ENCODE measurements around the gene TNFAIP6.
"Not testable (repeated sequence)": the region's sequence is repeated elsewhere in the genome, so short reads cannot be mapped to it uniquely, and the experiment has no call there.

TNFAIP6 gene, protein sequence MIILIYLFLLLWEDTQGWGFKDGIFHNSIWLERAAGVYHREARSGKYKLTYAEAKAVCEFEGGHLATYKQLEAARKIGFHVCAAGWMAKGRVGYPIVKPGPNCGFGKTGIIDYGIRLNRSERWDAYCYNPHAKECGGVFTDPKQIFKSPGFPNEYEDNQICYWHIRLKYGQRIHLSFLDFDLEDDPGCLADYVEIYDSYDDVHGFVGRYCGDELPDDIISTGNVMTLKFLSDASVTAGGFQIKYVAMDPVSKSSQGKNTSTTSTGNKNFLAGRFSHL

DNA sequence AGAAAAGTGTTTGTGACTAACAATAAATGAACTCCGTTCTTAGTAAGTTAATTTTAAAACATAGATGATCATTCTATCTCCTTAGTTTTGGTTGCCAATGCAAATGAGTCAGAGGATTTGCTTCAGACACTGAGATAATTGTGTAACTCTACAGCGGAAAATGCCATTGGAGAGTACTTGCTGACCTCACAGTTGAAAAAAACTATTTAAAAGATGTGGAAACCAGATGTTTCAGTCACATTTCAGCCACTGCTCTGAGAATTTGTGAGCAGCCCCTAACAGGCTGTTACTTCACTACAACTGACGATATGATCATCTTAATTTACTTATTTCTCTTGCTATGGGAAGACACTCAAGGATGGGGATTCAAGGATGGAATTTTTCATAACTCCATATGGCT, at the start of gene TNFAIP6:
TNFAIP6 (plus strand) TSS at position 234 of the 400 bp plus-strand sequence; CDS start at position 309, 75 bp downstream.
- no peak for DNase-seq

DNA sequence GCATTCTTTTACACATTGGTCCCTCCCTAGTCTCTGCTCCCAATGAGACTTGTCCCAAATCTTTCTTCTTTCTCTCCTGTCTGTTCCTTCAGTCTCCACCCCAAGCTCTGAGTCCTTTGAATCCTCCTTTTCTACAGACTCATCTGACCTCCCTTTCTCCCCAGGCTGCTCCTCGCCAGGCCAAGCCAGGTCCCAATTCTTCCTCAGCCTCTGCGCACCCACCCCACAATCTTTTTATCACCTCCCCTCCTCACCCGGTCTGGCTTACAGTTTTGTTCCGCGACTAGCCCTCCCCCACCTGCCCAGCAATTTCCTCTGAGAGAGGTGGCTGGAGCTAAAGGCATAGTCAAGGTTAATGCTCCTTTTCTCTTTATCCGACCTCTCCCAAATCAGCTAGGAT, 47.1 kb upstream of the TNFAIP6 start:
- not testable (repeated sequence) for DNase-seq

DNA sequence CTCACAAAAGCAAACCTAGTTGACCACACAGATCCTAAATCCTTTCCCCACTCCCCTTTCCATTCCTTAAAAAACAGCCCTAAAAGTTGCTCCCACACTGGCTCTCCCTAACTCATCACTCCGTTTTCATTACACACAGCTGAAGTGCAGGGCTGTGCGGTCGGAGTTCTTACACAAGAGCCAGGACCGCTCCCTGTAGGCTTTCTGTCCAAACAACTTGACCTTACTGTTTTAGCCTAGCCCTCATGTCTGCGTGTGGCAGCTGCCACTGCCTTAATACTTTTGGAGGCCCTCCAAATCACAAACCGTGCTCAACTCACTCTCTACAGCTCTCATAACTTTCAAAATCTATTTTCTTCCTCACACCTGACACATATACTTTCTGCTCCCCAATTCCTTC, 45.0 kb upstream of the TNFAIP6 start:
- not testable (repeated sequence) for DNase-seq

DNA sequence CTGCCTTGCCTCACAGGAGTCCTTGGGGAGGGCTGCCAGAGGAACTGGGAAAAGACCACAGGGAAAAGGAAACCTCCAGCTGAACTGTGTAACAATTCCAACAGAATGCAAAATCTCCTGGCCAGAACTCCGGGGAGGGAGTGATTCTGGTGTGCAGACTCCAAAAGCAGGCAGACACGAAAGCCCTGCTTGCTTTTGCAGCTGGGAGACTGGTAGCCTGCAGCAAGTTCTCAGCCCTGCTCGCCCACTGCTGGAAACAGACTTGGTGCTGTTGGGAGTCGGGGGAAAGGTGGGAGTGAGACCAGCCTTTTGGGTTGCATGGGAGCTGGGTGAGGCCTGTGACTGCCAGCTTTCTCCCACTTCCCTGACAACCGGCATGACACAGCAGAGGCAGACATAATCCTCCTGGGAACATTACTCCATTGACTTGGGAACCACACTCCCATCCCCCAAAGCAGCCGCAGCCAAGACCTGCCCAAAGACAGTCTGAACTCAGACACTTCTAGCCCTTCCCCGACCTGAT, 42.0 kb upstream of the TNFAIP6 start:
- DNase-seq = no peak

DNA sequence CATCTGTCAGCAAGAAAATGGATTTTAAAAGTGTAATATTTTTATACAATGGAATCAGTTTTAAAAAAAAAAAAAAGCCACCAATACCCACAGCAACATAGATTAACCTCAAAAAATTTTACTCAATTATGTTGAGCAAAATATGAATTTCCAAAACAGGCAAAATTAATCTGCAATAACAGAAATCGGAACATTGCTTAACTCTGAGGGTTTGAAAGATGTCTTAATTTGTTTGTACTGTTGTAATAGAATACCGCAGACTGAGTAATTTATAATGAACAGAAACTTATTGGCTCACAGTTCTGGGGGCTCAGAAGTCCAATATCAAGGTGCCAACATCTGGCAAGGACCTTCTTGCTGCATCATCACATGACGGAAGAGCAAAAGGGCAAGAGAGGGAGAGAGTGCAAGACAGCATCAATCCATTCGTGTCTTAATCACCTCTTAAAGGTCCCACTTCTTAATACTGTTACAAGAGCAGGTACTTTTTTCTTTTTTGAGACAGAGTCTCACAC, 31.8 kb upstream of the TNFAIP6 start:
- no peak for DNase-seq

DNA sequence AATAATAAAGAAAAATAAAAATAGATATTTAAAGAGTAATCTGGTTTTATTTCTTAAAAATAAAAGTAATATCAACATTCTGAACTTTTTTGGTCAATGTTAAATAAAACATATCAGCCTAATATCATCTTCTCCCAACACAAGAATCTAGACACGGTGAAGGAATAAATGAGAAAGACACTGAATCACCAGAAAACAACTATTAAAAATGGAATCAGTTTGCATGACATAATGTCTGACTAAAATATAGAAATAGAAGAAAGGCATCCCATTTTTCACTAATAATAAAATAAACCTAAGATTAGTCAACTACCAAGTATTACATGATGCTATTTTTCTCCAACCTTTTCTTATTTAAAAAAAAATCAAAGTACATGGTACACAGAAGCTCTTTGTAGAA, 30.8 kb upstream of the TNFAIP6 start:
- no peak for DNase-seq

DNA sequence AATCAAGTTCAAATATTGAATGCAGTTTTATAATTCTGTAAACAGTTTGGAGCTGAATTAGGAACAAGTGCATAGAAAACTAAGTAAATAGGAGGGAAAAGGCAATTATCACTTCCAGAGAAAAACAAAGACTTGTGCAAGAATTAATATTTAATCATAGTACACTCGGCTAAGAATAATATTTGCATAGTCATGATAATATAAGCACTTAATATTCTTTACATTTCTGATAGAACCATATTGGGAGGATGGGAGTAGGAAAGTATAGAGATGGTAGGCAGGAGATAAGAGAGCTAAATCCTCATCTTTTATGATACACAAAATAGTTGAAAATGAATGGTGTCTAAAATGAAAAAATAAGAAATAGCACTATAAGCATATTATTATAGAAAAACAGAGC, 27.4 kb upstream of the TNFAIP6 start:
- DNase-seq = no peak

DNA sequence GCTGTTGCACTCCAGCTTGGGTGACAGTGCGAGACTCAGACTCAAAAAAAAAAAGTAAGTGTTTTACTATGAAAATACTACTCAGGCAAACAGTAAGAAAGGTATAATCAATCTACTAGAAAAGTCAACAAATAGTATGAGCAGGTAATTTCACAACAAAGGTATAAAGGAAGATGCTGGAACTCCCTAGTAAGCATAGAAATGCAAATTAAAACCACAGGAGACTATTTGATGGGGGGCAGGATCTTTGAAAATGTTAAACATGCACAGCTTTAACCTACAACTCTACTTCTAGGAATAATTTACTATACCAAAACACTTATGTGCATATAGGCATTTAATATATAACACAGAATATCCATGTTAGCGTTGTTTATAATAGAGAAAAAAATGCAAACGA, 24.3 kb upstream of the TNFAIP6 start:
- no peak for DNase-seq

DNA sequence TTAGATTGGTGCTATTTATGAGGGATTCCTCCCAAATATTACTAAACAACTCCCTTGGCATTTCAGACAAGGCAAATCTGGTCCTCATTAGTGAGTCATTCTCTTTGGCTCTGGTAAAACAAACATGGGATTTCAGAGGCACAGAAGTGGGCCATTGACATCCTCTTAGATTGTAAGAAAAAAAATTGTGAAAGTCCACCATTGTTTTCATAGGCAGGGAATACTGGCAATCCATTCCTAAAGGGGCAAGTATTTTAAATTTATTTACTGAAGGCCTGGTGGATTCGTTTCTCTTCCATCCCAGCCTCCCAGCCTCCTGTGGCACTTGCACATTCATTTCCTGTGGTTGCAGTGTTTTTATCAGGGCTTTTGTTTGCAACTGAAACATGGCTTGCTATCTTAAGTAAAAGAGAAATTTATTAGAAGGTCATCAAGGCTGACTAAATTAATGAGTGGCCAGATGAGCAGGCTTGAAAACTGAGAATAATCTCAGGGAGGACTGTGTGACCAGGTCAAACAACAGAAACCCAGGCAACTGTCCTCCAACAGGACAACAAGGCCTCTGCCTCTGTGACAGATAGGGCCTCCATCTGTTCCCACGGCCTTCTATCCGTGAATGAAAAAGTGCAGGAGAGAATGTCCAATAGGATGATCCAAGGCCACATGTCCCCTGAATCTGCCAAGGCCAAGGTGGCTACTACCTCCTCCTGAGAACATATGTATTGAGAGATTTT, 23.1 kb upstream of the TNFAIP6 start:
- no peak for DNase-seq

DNA sequence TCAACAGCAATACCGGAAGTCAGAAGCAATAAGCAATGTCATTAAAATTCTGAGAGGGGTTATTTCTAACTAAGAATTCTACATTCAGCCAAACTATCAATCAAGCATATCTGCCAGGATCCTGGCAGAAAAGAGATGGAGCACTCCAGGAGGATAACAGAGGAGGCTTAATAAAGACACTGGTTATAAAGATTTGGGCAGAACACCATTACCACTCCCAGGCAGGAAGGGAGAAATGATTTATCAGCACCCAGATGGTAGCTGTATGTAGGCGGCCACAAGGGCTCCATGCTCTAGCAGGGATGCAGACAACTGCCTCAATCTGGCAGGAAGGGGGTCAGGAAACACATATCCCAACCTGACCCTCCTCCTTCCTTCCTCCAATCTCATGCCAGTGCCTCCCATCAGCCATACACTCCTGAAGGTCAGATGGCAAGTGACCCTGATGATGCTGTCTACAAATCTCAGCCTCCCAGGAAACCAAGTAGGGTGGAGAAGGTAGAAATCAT, 20.5 kb upstream of the TNFAIP6 start:
- DNase-seq = no peak

DNA sequence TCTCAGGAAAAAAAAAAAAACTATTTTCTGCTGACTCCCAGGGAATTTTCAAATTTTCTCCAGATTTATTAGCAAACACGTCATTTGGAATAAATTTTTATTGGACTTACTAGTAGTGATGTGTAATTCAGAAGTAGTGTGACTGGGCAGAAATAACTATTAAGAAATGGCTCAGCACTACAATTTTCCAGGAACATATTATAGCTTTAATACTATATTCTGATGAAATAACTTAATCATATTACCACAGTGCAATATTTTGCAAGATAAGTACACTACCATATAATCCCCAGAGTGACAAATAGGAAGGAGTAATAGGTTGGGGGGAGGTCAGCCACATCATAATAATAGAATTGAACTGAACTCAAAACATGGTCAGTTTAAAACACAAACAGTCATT, 19.7 kb upstream of the TNFAIP6 start:
- DNase-seq = no peak

DNA sequence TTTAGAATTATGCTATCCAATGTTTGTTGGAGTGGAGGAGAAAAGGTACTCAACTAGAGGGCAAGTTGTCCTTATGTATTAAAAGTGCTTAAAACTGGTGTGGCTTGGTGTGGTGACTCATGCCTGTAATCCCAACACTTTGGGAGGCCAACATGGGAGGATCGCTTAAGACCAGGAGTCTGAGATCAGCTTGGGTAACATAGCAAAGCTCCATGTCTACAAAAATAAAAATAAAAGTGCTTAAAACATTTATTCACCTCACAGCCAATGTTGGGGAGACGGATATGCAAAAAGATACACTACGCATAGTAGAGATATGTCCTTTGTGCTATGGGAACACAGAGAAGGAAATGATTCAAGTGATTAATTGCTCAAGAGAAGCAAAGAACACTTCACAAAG, 19.3 kb upstream of the TNFAIP6 start:
- no peak for DNase-seq

DNA sequence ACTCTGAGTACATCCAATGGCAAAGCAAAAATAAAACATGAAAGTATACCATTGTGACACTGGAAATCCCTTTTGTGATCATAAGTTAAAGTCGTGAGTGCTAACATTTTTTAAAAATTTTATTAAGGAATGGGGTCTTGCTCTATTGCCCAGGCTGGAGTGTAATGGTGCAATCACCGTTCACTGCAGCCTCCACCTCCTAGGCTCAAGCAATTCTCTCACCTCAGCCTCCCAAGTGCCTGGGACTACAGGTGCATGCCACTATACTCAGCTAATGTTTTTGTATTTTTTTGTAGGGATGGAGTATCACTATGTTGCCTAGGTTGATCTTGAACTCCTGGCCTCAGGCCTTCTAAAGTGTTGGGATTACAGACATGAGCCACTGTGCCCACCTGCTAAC, 14.3 kb upstream of the TNFAIP6 start:
- DNase-seq = no peak

DNA sequence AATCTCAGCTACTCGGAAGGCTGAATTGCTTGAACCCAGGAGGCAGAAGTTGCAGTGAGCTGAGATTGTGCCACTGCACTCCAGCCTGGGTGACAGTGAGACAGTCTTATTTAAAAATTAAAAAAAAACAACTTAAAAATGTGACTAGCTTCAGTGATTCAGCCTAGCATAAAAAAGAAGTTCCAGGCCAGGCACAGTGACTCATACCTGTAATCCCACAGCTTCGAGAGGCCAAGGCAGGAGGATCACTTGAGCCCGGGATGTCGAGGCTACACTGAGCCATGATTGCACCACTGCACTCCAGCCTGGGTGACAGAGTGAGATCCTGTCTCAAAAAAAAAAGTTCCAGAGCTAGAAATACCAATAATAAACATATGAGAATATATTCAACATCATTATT, 13.2 kb upstream of the TNFAIP6 start:
- DNase-seq = not testable (repeated sequence)

DNA sequence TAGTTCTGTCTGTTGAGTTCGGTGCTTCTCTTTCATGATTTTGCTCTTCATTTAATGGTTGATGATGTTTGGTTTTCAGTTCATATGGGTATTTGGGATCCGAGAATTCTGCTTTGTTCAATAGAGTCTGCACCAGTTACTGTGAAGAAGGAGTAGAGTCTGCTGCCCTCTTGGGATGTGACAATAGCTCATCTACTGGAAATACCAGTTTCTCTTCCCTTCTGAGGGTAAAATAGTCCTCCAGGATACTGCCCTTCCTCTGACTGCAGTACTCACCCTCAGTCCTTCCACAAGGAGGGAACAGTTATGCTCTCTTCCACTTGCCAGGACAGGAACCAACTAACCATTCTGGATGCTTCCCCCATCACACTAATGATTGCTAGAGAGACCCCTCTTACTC, 12.5 kb upstream of the TNFAIP6 start:
- DNase-seq = no peak

DNA sequence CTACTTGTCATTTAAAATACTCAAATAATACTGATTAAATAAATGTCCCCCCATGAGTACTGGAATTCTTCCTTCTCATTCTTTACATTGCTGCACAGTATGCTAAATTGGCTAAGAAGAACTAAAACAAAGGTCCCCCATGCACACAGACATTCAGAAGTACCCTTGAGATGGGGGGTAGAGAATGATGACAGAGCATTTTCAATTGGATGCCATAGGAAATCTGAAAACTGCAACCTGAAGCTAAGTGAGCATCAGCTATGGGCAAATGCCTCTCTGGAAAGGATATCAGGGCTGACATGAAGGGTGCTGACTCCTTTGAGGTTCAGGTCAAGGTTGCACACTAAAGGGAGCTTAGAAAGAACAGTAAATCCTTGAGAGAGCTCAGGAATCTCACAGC, 10.1 kb upstream of the TNFAIP6 start:
- DNase-seq = no peak

DNA sequence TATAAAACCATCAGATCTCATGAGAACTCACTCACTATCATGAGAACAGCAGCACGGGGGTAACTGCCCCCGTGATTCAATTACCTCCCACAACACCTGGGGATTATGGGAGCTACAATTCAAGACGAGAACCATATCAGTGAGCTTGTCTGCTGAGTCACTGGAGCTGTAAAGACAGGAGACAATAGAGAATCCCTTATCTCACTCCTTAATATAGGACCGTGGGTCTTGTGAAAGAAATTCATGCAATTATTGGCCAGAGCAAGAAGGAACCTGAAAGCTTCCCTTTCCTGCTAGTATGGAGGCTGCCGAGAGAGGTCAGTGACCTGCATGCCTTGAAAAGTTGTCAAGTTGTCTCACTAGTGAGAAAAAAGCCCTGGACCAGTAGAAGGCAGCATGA, 9.5 kb upstream of the TNFAIP6 start:
- no peak for DNase-seq

DNA sequence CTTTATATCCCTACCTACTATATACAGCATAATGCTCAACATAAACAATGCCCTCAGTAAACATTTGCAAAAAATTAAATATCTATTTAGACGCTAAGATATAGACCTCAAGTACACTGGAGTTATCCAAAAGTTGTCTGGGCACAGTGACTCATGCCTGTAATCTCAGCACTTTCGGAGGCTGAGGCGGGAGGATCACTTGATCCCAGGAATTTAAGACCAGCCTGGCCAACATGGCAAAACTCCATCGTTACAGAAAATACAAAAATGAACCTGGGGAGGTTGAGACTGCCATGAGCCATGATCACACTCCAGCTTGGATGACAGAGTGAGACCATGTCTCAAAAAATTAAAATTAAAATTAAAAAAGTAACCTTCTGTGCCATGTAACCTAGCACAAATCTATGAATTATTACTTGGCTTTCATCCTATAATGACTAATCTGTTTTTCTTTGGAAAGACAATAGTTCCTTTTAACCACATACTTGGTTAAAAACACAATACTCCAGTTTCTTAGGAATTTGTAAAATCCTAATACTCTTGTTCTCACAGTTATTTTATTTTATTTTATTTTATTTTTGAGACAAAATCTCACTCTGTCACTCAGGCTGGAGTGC, 6.7 kb upstream of the TNFAIP6 start:
- DNase-seq = no peak

DNA sequence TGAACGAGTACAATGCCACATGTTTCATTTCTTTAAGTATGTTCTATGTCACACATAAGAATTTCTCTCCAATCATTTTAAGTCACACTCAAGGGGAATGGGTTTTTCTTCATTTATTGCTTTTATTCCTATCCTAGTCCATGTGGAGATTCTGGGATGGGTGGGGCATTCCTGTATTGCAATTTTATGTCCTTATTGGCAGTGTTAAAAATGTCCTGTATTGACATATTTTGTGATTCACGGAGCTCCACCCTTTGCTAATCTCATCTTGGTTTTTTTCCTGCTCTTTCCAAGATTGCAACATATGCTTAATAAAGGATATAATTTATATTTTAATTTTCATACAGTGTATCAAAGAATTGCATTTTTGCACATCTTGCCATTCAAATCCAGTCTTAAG, 3.4 kb upstream of the TNFAIP6 start:
- DNase-seq = no peak

DNA sequence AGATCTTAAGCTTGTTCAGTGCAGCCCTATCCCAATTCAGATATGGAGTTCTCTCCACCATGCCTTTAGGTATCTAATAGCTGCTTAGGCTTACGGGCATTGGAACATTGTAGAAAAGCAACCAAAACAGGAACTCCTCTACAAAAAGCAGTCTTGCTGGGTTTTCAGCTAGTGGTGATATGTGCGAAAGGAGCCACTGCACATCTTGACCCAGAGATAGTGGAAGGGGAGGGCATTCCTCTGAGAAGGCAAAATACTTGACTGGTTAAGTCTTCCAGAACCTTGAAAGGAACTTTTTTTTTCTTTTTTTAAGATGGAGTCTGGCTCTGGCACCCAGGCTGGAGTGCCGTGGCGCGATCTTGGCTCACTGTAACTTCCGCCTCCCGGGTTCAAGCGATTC, 2.6 kb upstream of the TNFAIP6 start:
- no peak for DNase-seq

DNA sequence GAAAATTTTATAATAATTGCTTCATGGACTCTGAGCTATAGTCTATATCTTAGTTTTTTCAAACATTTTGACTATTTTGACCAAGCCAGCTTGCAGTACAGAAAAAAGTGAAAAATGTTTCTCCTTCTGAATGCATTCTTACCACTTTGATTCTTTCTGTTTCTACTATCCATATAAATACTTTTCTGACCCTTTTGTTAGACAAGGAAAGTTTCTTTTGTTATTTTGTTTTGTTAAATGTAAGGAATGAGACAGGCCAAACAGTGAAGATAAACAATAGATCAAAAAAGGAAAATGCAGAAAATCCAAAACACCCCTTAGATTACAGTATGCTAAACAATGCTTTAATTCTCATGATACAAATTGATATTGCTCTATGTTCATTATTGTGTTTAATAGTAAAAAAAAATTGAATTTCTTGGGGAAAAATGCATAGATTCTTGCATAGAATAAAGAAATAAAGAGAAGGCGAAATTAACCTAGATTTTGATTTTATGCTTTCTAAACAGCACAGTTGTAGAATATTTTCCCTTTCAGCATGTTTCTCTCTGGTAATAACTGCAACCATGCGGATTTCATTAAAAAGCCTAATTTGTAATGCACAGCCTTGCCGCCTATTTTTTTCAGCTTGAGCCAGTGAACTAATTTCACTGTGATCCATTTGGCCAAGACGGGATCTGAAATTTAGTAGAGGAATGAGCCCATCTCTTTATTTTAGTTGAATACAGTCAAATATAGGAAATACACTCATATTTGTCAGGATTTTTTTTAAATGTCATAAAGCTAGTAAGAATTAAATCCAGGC, 976 bp downstream of the TNFAIP6 start:
- DNase-seq = no peak

DNA sequence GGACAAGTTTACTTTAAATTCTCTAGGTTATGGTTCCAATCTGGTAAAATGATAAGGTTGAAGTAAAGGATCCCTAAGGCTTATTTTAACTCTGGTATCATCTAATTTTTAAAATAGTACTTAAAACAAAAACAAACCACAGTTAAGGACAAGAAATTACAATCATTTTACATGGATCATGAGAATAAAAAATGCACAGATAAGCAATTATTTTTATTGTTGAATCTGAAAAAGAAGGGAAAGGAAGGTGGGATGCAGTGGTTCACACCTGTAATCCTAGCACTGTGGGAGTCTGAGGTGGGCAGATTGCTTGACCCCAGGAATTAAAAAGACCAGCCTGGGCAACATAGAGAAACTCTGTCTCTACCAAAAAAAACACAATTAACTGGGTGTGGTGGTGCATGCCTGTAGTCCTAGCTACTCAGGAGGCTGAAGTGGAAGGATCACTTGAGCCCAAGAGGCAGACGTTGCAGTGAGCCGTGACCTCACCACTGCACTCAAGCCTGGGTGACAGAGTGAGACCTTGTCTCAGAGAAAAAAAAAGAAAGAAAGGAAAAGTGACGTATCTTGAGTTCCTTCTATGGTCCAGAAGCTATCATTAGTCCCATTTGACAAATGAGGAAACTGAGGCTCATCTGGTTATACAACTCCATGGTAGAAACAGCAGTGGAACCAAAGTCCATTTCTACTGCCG, 2.5 kb downstream of the TNFAIP6 start:
- DNase-seq = no peak
